ENCODE measurements around the gene ECI2.

DNA sequence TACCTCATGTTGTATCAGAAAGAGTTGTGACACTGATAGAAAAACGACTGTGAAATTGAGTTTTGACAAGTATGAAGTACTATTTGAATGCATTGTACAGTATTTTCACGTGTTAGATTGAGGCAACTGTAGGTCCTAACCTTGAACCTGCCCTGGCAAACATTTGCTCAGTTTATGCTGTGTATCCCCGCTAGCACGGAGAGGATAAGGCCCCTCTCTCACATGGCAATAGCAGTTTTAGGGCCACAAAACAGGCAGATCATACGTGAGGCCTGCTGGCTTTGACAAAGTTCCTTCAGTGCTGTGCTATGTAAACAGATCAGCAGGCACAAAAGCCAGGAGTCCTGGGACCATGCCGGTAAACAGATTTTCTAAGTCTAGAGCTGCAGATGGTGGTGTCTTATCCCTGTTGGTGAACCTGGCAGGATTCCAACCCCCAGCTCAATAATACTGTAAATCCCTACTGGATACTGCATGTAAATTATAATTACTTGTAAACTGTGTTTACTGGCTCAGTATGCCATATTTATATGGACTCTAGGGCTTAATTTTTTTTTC lies 32.6 kb downstream of the ECI2 start:
- TF ChIP-seq, protein P1, sequence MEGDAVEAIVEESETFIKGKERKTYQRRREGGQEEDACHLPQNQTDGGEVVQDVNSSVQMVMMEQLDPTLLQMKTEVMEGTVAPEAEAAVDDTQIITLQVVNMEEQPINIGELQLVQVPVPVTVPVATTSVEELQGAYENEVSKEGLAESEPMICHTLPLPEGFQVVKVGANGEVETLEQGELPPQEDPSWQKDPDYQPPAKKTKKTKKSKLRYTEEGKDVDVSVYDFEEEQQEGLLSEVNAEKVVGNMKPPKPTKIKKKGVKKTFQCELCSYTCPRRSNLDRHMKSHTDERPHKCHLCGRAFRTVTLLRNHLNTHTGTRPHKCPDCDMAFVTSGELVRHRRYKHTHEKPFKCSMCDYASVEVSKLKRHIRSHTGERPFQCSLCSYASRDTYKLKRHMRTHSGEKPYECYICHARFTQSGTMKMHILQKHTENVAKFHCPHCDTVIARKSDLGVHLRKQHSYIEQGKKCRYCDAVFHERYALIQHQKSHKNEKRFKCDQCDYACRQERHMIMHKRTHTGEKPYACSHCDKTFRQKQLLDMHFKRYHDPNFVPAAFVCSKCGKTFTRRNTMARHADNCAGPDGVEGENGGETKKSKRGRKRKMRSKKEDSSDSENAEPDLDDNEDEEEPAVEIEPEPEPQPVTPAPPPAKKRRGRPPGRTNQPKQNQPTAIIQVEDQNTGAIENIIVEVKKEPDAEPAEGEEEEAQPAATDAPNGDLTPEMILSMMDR (IDR thresholded peaks at IDR 0.05): no peak
- TF ChIP-seq ZNF263 (CRISPR knock-in tag; IDR thresholded peaks at IDR 0.05; ENCODE audit: low read depth) (no peak), SP1 (CRISPR knock-in tag; conservative IDR thresholded peaks at IDR 0.05) (no peak), ESRRA (CRISPR knock-in tag; IDR thresholded peaks at IDR 0.05; ENCODE audit: borderline replicate concordance) (no peak), TP53 (CRISPR knock-in tag; IDR thresholded peaks at IDR 0.05) (no peak), MAX (CRISPR knock-in tag; IDR thresholded peaks at IDR 0.05) (no peak), IRF2 (CRISPR knock-in tag; IDR thresholded peaks at IDR 0.05; ENCODE audit: borderline replicate concordance, low read depth) (no peak)
- TF ChIP-seq, protein P2, sequence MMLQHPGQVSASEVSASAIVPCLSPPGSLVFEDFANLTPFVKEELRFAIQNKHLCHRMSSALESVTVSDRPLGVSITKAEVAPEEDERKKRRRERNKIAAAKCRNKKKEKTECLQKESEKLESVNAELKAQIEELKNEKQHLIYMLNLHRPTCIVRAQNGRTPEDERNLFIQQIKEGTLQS (CRISPR knock-in tag; conservative IDR thresholded peaks at IDR 0.05): no peak
